Keratinocyte (primary cell): ENCODE measurements around the gene BET1L. TPM values are rescaled to one million over a fixed set of nuclear protein-coding genes. Genes with fewer than 3 reads are reported as not detected.

Experiments
- DNase-seq: peaks from one replicate; pipeline ENCODE4 v3.0.0-alpha.2; 2011; ENCODE audit warnings: low read depth, missing footprints, low spot score
- FAIRE-seq: peaks from 2 replicates; lab custom pipeline; 2011; peaks lifted over from hg19 to GRCh38; lab: Jason Lieb, UNC
- H2AFZ ChIP-seq: 2 replicates; pipeline ENCODE4 v1.6.0; 2012; ENCODE audit warnings: low read length, control low read depth, inconsistent platforms; ENCODE audit not compliant: control insufficient read depth
- H3K27ac ChIP-seq: 2 replicates; pipeline ENCODE4 v1.5.1; 2011; ENCODE audit warnings: low read length; ENCODE audit not compliant: control insufficient read depth, insufficient read depth
- H3K27me3 ChIP-seq: 3 replicates; pipeline ENCODE4 v1.6.0; 2011; ENCODE audit warnings: low read length; ENCODE audit not compliant: control insufficient read depth, insufficient read depth; ENCODE audit errors: extremely low read depth
- H3K36me3 ChIP-seq, 2 experiments: 2 replicates in 1 of 2; 3 replicates in 1 of 2; pipeline ENCODE4 v1.5.1; 2011; ENCODE audit warnings: low read length in 2 of 2, mild to moderate bottlenecking in 1 of 2; ENCODE audit not compliant: control insufficient read depth in 2 of 2, insufficient read depth in 2 of 2; ENCODE audit errors: extremely low read depth in 1 of 2
- H3K4me1 ChIP-seq: 3 replicates; pipeline ENCODE4 v1.5.1; 2011; ENCODE audit warnings: low read length; ENCODE audit not compliant: control insufficient read depth, insufficient read depth; ENCODE audit errors: extremely low read depth
- H3K4me2 ChIP-seq: 3 replicates; pipeline ENCODE4 v1.6.0; 2011; ENCODE audit warnings: low read depth, low read length; ENCODE audit not compliant: control insufficient read depth, insufficient read depth; ENCODE audit errors: extremely low read depth
- H3K4me3 ChIP-seq, 3 experiments: fragments of 200-600 bp in 1 of 3; sonication (generic) in 1 of 3; 2 replicates in 2 of 3; 3 replicates in 1 of 3; pipeline ENCODE4 v1.5.1; 2011 to 2016; ENCODE audit warnings: low read length in 3 of 3, mild to moderate bottlenecking in 3 of 3, control low read depth in 2 of 3, inconsistent platforms in 1 of 3, low read depth in 1 of 3, mixed read lengths in 1 of 3, mixed run types in 1 of 3, moderate library complexity in 1 of 3; ENCODE audit not compliant: control insufficient read depth in 2 of 3, insufficient read depth in 2 of 3; ENCODE audit errors: extremely low read depth in 1 of 3
- H3K79me2 ChIP-seq: 2 replicates; pipeline ENCODE4 v1.6.0; 2012; ENCODE audit warnings: low read length; ENCODE audit not compliant: control insufficient read depth, insufficient read depth
- H3K9ac ChIP-seq: 3 replicates; pipeline ENCODE4 v1.6.0; 2011; ENCODE audit warnings: low read length; ENCODE audit not compliant: control insufficient read depth, insufficient read depth; ENCODE audit errors: extremely low read depth
- H3K9me1 ChIP-seq: 3 replicates; pipeline ENCODE4 v1.6.0; 2011; ENCODE audit warnings: low read length; ENCODE audit not compliant: control insufficient read depth, insufficient read depth; ENCODE audit errors: extremely low read depth
- H3K9me3 ChIP-seq: 2 replicates; pipeline ENCODE4 v1.5.1; 2012; ENCODE audit warnings: low read depth, low read length; ENCODE audit not compliant: control insufficient read depth
- H4K20me1 ChIP-seq: 3 replicates; pipeline ENCODE4 v1.6.0; 2011; ENCODE audit warnings: low read length; ENCODE audit not compliant: control insufficient read depth, insufficient read depth; ENCODE audit errors: extremely low read depth
- EZH2 ChIP-seq: IDR thresholded peaks from one replicate; pipeline ENCODE4 v1.6.1; 2012; ENCODE audit warnings: inconsistent platforms, mild to moderate bottlenecking, low read length, moderate library complexity
- dilution Hi-C: fragments of 300-500 bp; cut with MboI; formaldehyde crosslinking; loops from one replicate; pipeline ENCODE4 v1.7.0; 2020; ENCODE audit warnings: low sequenced_read_pairs; ENCODE audit not compliant: extremely low pct_ligation_motif_present
- polyA plus RNA-seq, 5 experiments: library from polyadenylated mRNA; depleted of rRNA in 3 of 5; stranded (reverse) in 3 of 5; stranded (forward) in 1 of 5; unstranded in 1 of 5; fragments of >200 nt; gene quantifications; 1 replicate in 1 of 5; 2 replicates in 3 of 5; 3 replicates in 1 of 5; pipeline versions ENCODE4 v1.2.1 to v1.2.3, GENCODE V29; 2011 to 2012; ENCODE audit warnings: missing spikeins in 2 of 5, low read depth in 1 of 5, low replicate concordance in 1 of 5
- TF ChIP-seq, protein P1 (sequence below), 3 experiments: IDR thresholded peaks in 1 of 3; conservative IDR thresholded peaks in 1 of 3; optimal IDR thresholded peaks in 1 of 3; 2 replicates in 2 of 3; 3 replicates in 1 of 3; pipeline versions ENCODE3 to v1.5.1; 2011; ENCODE audit warnings: low read length in 3 of 3, mild to moderate bottlenecking in 3 of 3, moderate library complexity in 2 of 3, control low read depth in 1 of 3, inconsistent platforms in 1 of 3; ENCODE audit not compliant: insufficient read depth in 2 of 3; ENCODE audit errors: extremely low read depth in 1 of 3

The BET1L gene
- polyA plus RNA-seq, 1 donor (not counting 4 experiments of a cell fraction or from before 2014, with no cell fraction given), result 27.0 TPM

DNA sequence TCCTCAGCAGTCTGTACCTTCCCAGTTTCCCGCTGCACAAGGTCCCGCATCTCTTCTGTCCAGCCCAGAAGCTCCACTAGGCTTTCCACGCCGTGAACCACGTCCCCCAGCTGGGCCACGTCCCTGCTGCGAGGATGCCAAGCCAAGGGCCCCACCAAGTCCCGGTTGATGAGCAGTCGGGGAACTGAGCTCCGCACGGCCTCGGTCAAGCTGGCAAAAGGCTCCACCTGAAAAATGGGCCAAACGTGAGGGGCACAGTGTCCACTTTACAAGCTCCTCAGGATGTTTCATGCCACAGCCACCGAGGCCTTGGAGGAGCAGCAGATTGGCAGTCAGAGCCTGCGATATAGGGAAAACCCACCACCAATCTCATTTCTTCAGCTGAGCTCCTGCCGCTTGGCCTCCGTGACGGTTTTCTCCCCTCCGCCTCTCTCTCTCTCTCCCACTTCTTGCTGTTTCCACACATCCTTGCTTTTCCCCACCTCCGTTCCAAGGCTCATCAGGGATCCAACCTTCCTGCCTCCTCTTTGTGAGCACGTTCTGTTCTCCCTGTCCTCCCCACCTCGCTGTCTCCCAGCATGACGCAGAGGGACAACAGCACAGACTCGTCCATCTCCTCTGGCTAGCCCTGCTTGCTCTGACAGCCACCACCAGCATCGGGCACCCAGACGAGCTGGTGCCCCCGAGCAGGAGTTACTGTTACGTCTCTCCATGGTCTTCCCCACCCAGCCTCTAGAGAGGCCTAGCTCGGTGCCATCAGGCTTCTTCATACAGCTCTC, 11.8 kb upstream of the BET1L start:
- dilution Hi-C loops, result no loop called here
- no peak for TF ChIP-seq EZH2
- TF ChIP-seq, protein P1, sequence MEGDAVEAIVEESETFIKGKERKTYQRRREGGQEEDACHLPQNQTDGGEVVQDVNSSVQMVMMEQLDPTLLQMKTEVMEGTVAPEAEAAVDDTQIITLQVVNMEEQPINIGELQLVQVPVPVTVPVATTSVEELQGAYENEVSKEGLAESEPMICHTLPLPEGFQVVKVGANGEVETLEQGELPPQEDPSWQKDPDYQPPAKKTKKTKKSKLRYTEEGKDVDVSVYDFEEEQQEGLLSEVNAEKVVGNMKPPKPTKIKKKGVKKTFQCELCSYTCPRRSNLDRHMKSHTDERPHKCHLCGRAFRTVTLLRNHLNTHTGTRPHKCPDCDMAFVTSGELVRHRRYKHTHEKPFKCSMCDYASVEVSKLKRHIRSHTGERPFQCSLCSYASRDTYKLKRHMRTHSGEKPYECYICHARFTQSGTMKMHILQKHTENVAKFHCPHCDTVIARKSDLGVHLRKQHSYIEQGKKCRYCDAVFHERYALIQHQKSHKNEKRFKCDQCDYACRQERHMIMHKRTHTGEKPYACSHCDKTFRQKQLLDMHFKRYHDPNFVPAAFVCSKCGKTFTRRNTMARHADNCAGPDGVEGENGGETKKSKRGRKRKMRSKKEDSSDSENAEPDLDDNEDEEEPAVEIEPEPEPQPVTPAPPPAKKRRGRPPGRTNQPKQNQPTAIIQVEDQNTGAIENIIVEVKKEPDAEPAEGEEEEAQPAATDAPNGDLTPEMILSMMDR (optimal IDR thresholded peaks at IDR 0.05 in 1 of 3, IDR thresholded peaks at IDR 0.05 in 1 of 3, conservative IDR thresholded peaks at IDR 0.05 in 1 of 3; ENCODE audit: extremely low read depth in 1 of 3, insufficient read depth in 2 of 3, low read length in 3 of 3), result no peak
- Histone ChIP-seq H3K9ac (no peak overlapping the region), H3K27me3 (no peaks in the 10 kb centered on the region), H3K9me1 (no peaks in the 10 kb centered on the region), H2AFZ (no peak overlapping the region), H4K20me1 (peaks cover 3% of the 10 kb centered on the region), H3K9me3 (no peaks in the 10 kb centered on the region), H3K27ac (no peak overlapping the region), H3K4me2 (no peak overlapping the region), H3K4me1 (peaks cover 7% of the 10 kb centered on the region), H3K36me3 (peaks cover 11 to 20% of the 10 kb centered on the region in 2 experiments), H3K4me3 (no peak overlapping the region), H3K79me2 (no peaks in the 10 kb centered on the region)
- no peak for DNase-seq
- no peak for FAIRE-seq

DNA sequence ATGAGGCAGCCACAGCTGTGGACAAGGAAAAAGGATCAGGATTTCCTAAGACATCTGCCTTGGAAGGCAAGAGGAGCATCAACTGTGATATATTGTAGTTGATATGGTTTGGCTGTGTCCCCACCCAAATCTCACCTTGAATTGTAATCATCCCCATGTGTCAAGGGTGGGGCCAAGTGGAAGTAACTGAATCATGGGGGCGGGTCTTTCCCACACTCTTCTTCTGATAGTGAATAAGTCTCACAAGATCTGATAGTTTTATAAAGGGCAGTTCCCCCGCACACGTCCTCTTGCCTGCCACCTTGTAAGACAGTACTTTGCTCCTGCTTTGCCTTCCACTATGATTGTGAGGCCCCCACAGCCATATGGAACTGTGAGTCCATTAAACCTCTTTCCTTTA, 10.5 kb upstream of the BET1L start:
- DNase-seq (no peak), FAIRE-seq (no peak)
- TF ChIP-seq, protein P1 (optimal IDR thresholded peaks at IDR 0.05 in 1 of 3, IDR thresholded peaks at IDR 0.05 in 1 of 3, conservative IDR thresholded peaks at IDR 0.05 in 1 of 3; ENCODE audit: extremely low read depth in 1 of 3, insufficient read depth in 2 of 3, low read length in 3 of 3), result no peak
- no peak for TF ChIP-seq EZH2
- Histone ChIP-seq H3K9me3 (no peaks in the 10 kb centered on the region), H3K36me3 (peaks cover 20 to 31% of the 10 kb centered on the region in 2 experiments), H3K4me1 (peaks cover 5% of the 10 kb centered on the region), H4K20me1 (peaks cover 3% of the 10 kb centered on the region), H3K9me1 (no peaks in the 10 kb centered on the region), H3K27ac (no peak overlapping the region), H2AFZ (no peak overlapping the region), H3K9ac (no peak overlapping the region), H3K4me3 (no peak overlapping the region), H3K27me3 (no peaks in the 10 kb centered on the region), H3K79me2 (peaks cover 4% of the 10 kb centered on the region), H3K4me2 (no peak overlapping the region)
- dilution Hi-C loops, result no loop called here
